Kidney (tissue), 14 donors: ENCODE measurements around the gene JTB. TPM values are rescaled to one million over a fixed set of nuclear protein-coding genes. Genes with fewer than 3 reads are reported as not detected.

ENCODE experiments used
- DNase-seq, 5 donors: peaks; one replicate each; pipeline ENCODE4 v3.0.0-alpha.2; 2013 to 2020
- FAIRE-seq: peaks from 2 replicates; lab custom pipeline; 2012; peaks lifted over from hg19 to GRCh38; lab: Jason Lieb, UNC
- H3K27ac ChIP-seq, 2 donors: one replicate each; pipeline ENCODE4 v1.7.0; 2013; ENCODE audit warnings: low read depth in 2 of 2, low read length in 2 of 2, inconsistent platforms in 1 of 2
- H3K27me3 ChIP-seq: one replicate; pipeline ENCODE4 v1.7.1; 2013; ENCODE audit warnings: low read length, inconsistent platforms; ENCODE audit not compliant: control insufficient read depth, insufficient read depth
- H3K36me3 ChIP-seq, 3 donors: one replicate each; pipeline versions ENCODE4 v1.7.0 to v1.7.1; 2013; ENCODE audit warnings: low read length in 3 of 3, control low read depth in 1 of 3, inconsistent platforms in 1 of 3; ENCODE audit not compliant: insufficient read depth in 3 of 3, control insufficient read depth in 2 of 3
- H3K4me1 ChIP-seq, 3 donors: one replicate each; pipeline versions ENCODE4 v1.7.0 to v1.7.1; 2013; ENCODE audit warnings: low read length in 3 of 3, inconsistent platforms in 1 of 3, low read depth in 1 of 3; ENCODE audit not compliant: control insufficient read depth in 2 of 3, insufficient read depth in 2 of 3
- H3K4me3 ChIP-seq, 3 donors: one replicate each; pipeline versions ENCODE4 v1.7.0 to v1.8.1; 2013; ENCODE audit warnings: low read length in 3 of 3, control low read depth in 1 of 3, inconsistent platforms in 1 of 3
- H3K9ac ChIP-seq, 3 donors: one replicate each; pipeline versions ENCODE4 v1.7.0 to v1.7.1; 2013; ENCODE audit warnings: low read length in 3 of 3, control low read depth in 1 of 3, inconsistent platforms in 1 of 3
- H3K9me3 ChIP-seq, 3 donors: one replicate each; pipeline versions ENCODE4 v1.7.0 to v1.7.1; 2013; ENCODE audit warnings: low read length in 3 of 3, control low read depth in 1 of 3, inconsistent platforms in 1 of 3; ENCODE audit not compliant: control insufficient read depth in 2 of 3, insufficient read depth in 1 of 3
- CTCF ChIP-seq: IDR thresholded peaks from 3 replicates; pipeline ENCODE4 v1.5.1; 2012; ENCODE audit warnings: mild to moderate bottlenecking, moderate library complexity, borderline replicate concordance; ENCODE audit not compliant: insufficient read depth; ENCODE audit errors: extremely low read depth
- intact Hi-C: fragments of 100-400 bp; cut with DNase I; formaldehyde crosslinking; loops from one replicate; pipeline ENCODE4 v1.11.1; 2022
- polyA plus RNA-seq: library from polyadenylated mRNA; stranded (reverse); fragments of 350-450 nt; fragmentation: Illumina TruSeq; extraction: RNeasy Lipid Tissue Mini Kit (QIAGEN cat#74804); gene quantifications from one replicate; pipeline ENCODE4 v1.2.3, GENCODE V29; 2014; ENCODE audit warnings: low read depth, low replicate concordance; ENCODE audit not compliant: insufficient read depth
- total RNA-seq: library from RNA; stranded (reverse); fragmentation: NEBNext Ultra II Directional; extraction: Animal tissue kit (Norgen Biotek cat#: 25700); gene quantifications from one replicate; pipeline ENCODE4 v1.2.1, GENCODE V29; 2021
- donor health status: control.
- donor health status: control.
- donor health status: control.
- donor health status: control.
- donor health status: control.
- donor health status: DM: yes; HTN: yes; CAD: no.
- donor health status: Normal renal cell carcinoma (clear cell type).

JTB gene
- total and polyA plus RNA-seq, 2 donors from 2014 or later, result 97.0 to 188 TPM

GRCh38 chr1:153953859-153954365 lies 23.6 kb downstream of the JTB start:
- Histone ChIP-seq H3K4me3 (no peak overlapping the region), H3K27me3 (no peaks in the 10 kb centered on the region), H3K9ac (no peak overlapping the region), H3K4me1 (peaks cover 0 to 18% (median 14%) of the 10 kb centered on the region in 3 donors), H3K9me3 (no peaks in the 10 kb centered on the region), H3K36me3 (peaks cover 0 to 38% (median 22%) of the 10 kb centered on the region in 3 donors), H3K27ac (no peak overlapping the region)
- FAIRE-seq (no peak), DNase-seq (peak in 1 of 5 donors; percentile 14)
- intact Hi-C loops, result no loop called here
- no peak for TF ChIP-seq CTCF

DNA sequence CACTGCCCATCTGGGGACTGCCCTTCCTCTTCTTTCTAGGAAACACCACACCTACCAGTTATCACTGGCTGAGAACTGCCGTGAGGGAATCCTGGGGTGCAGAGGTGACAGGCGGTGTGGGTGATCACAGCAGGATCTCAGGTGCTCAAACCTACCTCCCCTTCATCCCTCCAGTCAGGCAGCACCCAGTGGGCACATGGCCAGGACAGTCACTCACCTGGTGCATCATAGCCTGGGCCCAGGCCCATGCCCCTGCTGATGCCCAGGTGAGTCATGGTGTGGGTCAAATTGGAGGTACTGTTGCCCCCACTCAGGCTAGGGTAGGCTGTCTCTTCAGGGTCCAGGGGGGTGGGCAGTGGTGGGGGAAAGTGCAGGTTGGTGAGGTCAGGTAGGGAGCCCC lies 25.7 kb downstream of the JTB start:
- no peaks in the 10 kb centered on the region for H3K27me3 ChIP-seq
- H3K9ac ChIP-seq, result no peak overlapping the region
- no peak overlapping the region for H3K27ac ChIP-seq
- H3K4me3 ChIP-seq, result no peak overlapping the region
- peaks cover 0 to 41% (median 25%) of the 10 kb centered on the region in 3 donors for H3K36me3 ChIP-seq
- no peaks in the 10 kb centered on the region for H3K9me3 ChIP-seq
- H3K4me1 ChIP-seq, result peaks cover 0 to 9% (median 8%) of the 10 kb centered on the region in 3 donors
- DNase-seq, result peak in 1 of 5 donors; percentile 45
- FAIRE-seq, result no peak
- intact Hi-C loops, result no loop called here
- no peak for TF ChIP-seq CTCF

- intact Hi-C loops, result no loop called here
- Histone ChIP-seq H3K27me3 (no peaks in the 10 kb centered on the region), H3K9me3 (no peaks in the 10 kb centered on the region), H3K27ac (no peak overlapping the region), H3K4me3 (no peak overlapping the region), H3K9ac (no peak overlapping the region), H3K4me1 (peaks cover 0 to 6% (median 4%) of the 10 kb centered on the region in 3 donors), H3K36me3 (peaks cover 0 to 41% (median 25%) of the 10 kb centered on the region in 3 donors)
- peak in 1 of 5 donors; percentile 35 for DNase-seq
- no peak for FAIRE-seq
- TF ChIP-seq CTCF, result no peak
These were observed 26.3 kb downstream of the JTB start for GRCh38 chr1:153951183-153951582.
